OCI-LY3 (cell line): ENCODE results near the gene TRPV2.

Experiments
- EZH2phosphoT487 ChIP-seq: fragments of 200-600 bp; shearing (Covaris generic); IDR thresholded peaks from 2 replicates; pipeline ENCODE4 v1.6.1; 2018; ENCODE audit warnings: antibody characterized with exemption, mixed run types, low read depth
- TF ChIP-seq, protein P1 (sequence below): fragments of 200-600, 300-600 bp; sonication (generic); IDR thresholded peaks from 2 replicates; pipeline ENCODE4 v1.5.1; 2014; ENCODE audit warnings: antibody characterized with exemption, low read length, low read depth

- TF ChIP-seq, protein P1, sequence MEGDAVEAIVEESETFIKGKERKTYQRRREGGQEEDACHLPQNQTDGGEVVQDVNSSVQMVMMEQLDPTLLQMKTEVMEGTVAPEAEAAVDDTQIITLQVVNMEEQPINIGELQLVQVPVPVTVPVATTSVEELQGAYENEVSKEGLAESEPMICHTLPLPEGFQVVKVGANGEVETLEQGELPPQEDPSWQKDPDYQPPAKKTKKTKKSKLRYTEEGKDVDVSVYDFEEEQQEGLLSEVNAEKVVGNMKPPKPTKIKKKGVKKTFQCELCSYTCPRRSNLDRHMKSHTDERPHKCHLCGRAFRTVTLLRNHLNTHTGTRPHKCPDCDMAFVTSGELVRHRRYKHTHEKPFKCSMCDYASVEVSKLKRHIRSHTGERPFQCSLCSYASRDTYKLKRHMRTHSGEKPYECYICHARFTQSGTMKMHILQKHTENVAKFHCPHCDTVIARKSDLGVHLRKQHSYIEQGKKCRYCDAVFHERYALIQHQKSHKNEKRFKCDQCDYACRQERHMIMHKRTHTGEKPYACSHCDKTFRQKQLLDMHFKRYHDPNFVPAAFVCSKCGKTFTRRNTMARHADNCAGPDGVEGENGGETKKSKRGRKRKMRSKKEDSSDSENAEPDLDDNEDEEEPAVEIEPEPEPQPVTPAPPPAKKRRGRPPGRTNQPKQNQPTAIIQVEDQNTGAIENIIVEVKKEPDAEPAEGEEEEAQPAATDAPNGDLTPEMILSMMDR = no peak
- no peak for TF ChIP-seq EZH2phosphoT487
Measured at GRCh38 chr17:16464303-16465051, 49.1 kb downstream of the TRPV2 start.
